HG02610 (cell line): ENCODE data around the gene BCO1.

Experiments
- ATAC-seq: cut with Tn5 transposase; IDR thresholded peaks from one replicate; pipeline ENCODE4 v1.9.1; 2021; ENCODE audit warnings: mild to moderate bottlenecking, moderate library complexity; ENCODE audit not compliant: unreplicated experiment

The BCO1 gene

GRCh38 chr16:81232740-81233367, 5.6 kb upstream of the BCO1 start:
- ATAC-seq, result no peak

GRCh38 chr16:81237282-81237681, 1.2 kb upstream of the BCO1 start:
- no peak for ATAC-seq

- ATAC-seq, result no peak
Observed at GRCh38 chr16:81237942-81238295, 570 bp upstream of the BCO1 start.

- ATAC-seq, result no peak
Observed at GRCh38 chr16:81239367-81240121, 1.1 kb downstream of the BCO1 start.

GRCh38 chr16:81241706-81242105, 3.2 kb downstream of the BCO1 start:
- no peak for ATAC-seq

- ATAC-seq, result no peak
Observed at GRCh38 chr16:81242977-81243618, 4.6 kb downstream of the BCO1 start.

- no peak for ATAC-seq
Observed at GRCh38 chr16:81243942-81244341, 5.5 kb downstream of the BCO1 start.

GRCh38 chr16:81251871-81252270, 13.4 kb downstream of the BCO1 start:
- ATAC-seq, result no peak

- no peak for ATAC-seq
Observed at GRCh38 chr16:81253141-81253540, 14.7 kb downstream of the BCO1 start.

- ATAC-seq, result no peak
Observed at GRCh38 chr16:81254922-81255526, 16.5 kb downstream of the BCO1 start.

- no peak for ATAC-seq
Observed at GRCh38 chr16:81259916-81260315, 21.4 kb downstream of the BCO1 start.

- ATAC-seq, result no peak
Observed at GRCh38 chr16:81261049-81261648, 22.7 kb downstream of the BCO1 start.

- ATAC-seq, result no peak
Observed at GRCh38 chr16:81263470-81264220, 25.2 kb downstream of the BCO1 start.

GRCh38 chr16:81264386-81264785, 25.9 kb downstream of the BCO1 start:
- no peak for ATAC-seq

GRCh38 chr16:81265052-81265451, 26.6 kb downstream of the BCO1 start:
- no peak for ATAC-seq

- no peak for ATAC-seq
Observed at GRCh38 chr16:81265658-81266451, 27.4 kb downstream of the BCO1 start.

- no peak for ATAC-seq
Observed at GRCh38 chr16:81266680-81267095, 28.2 kb downstream of the BCO1 start.

GRCh38 chr16:81268509-81268908, 30.0 kb downstream of the BCO1 start:
- ATAC-seq, result no peak

- no peak for ATAC-seq
Observed at GRCh38 chr16:81273223-81273950, 34.9 kb downstream of the BCO1 start.
